Epidermal melanocyte (primary cell): ENCODE measurements around the gene GPHB5.
"Not testable (repeated sequence)": the region's sequence is repeated elsewhere in the genome, so short reads cannot be mapped to it uniquely, and the experiment has no call there.

Source experiments
- DNase-seq: peaks from one replicate; pipeline ENCODE4 v3.0.0; 2011; ENCODE audit warnings: low spot score; ENCODE audit not compliant: insufficient read length

GPHB5 gene

GRCh38 chr14:63318835-63319234 lies at the start of gene GPHB5:
GPHB5 (minus strand) TSS chr14:63318935; CDS start chr14:63317849, 1,086 bp downstream.
- no peak for DNase-seq

- DNase-seq, result no peak
These were observed 49.1 kb upstream of the GPHB5 start for GRCh38 chr14:63367742-63368364.

- no peak for DNase-seq
These were observed 43.7 kb upstream of the GPHB5 start for GRCh38 chr14:63362389-63362819.

- no peak for DNase-seq
These were observed 43.1 kb upstream of the GPHB5 start for GRCh38 chr14:63361790-63362189.

- no peak for DNase-seq
These were observed 39.1 kb upstream of the GPHB5 start for GRCh38 chr14:63357841-63358240.

- no peak for DNase-seq
These were observed 27.1 kb upstream of the GPHB5 start for GRCh38 chr14:63345826-63346225.

GRCh38 chr14:63344336-63344735 lies 25.6 kb upstream of the GPHB5 start:
- no peak for DNase-seq

- DNase-seq, result no peak
These were observed 25.1 kb upstream of the GPHB5 start for GRCh38 chr14:63343878-63344277.

- DNase-seq, result no peak
These were observed 23.6 kb upstream of the GPHB5 start for GRCh38 chr14:63342371-63342770.

- DNase-seq, result no peak
These were observed 10.3 kb upstream of the GPHB5 start for GRCh38 chr14:63328787-63329737.

GRCh38 chr14:63326840-63327239 lies 8.1 kb upstream of the GPHB5 start:
- DNase-seq, result no peak

- DNase-seq, result no peak
These were observed 4.3 kb upstream of the GPHB5 start for GRCh38 chr14:63322897-63323573.

- DNase-seq, result no peak
These were observed 3.7 kb upstream of the GPHB5 start for GRCh38 chr14:63322472-63322871.

GRCh38 chr14:63308723-63309317 lies 9.9 kb downstream of the GPHB5 start:
- no peak for DNase-seq

GRCh38 chr14:63304429-63304828 lies 14.3 kb downstream of the GPHB5 start:
- not testable (repeated sequence) for DNase-seq

GRCh38 chr14:63301891-63302534 lies 16.7 kb downstream of the GPHB5 start:
- no peak for DNase-seq

GRCh38 chr14:63300854-63301253 lies 17.9 kb downstream of the GPHB5 start:
- DNase-seq, result no peak

- DNase-seq, result no peak
These were observed 19.2 kb downstream of the GPHB5 start for GRCh38 chr14:63299351-63300110.

- no peak for DNase-seq
These were observed 21.2 kb downstream of the GPHB5 start for GRCh38 chr14:63297372-63298063.

- DNase-seq, result no peak
These were observed 22.6 kb downstream of the GPHB5 start for GRCh38 chr14:63296060-63296563.
